ENCODE measurements around the gene RBBP8NL.

Gene RBBP8NL

DNA sequence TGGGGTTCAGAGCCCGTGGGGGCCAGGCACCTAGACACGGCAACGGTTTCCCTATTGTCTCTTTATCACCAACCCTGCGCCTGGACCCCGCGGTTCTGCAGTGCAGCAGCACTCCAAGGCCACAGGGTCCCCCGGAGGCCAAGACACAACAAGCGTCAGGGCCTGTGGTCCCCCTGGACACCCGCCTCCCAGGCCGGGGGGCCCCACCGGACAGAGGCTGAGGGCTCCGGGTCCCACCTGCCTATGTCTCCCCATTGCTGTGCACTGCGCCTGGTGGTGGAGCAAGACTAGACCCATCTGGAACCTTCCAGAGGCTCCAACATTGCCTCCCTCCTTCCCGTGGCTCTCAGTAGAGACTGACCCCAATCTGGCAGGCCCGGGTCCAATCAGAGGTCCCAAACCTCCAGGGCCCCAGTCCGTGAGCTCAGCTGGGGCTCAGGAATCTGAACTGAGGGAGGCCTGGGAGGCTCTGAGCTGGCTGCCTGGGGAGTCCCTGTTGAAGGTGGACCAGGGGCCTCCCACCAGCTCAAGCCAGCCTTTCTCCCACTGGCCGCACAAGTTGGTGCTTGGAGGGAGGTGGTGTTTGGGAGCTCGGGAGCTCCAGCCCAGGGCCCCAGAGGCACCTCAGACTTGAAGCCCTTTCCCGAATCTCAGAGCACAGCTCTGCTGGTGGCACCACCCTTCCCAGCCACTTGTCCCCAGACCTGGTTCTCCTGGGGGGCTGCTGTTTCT, 39.6 kb upstream of the RBBP8NL start:
- TF ChIP-seq CTCF (IDR thresholded peaks at IDR 0.05; ENCODE audit: borderline replicate concordance, control extremely low read depth, extremely low read depth, insufficient read depth, missing control alignments), result no peak
- in situ Hi-C loops (cut with MboI; ENCODE audit: low sequenced_read_pairs, unreplicated experiment), result no loop called here
- DNase-seq (ENCODE audit: low spot score), result no peak

GRCh38 chr20:62466072-62466760, 38.9 kb upstream of the RBBP8NL start:
- in situ Hi-C loops (cut with MboI; ENCODE audit: low sequenced_read_pairs, unreplicated experiment), result no loop called here

GRCh38 chr20:62464990-62465389, 37.7 kb upstream of the RBBP8NL start:
- no peak for DNase-seq (ENCODE audit: low spot score)
- in situ Hi-C loops (cut with MboI; ENCODE audit: low sequenced_read_pairs, unreplicated experiment), result no loop called here
- TF ChIP-seq CTCF (IDR thresholded peaks at IDR 0.05; ENCODE audit: borderline replicate concordance, control extremely low read depth, extremely low read depth, insufficient read depth, missing control alignments), result no peak

More at GRCh38 chr20:62466072-62466760, 38.9 kb upstream of the RBBP8NL start:
- no peak for TF ChIP-seq CTCF (IDR thresholded peaks at IDR 0.05; ENCODE audit: borderline replicate concordance, control extremely low read depth, extremely low read depth, insufficient read depth, missing control alignments)
- no peak for DNase-seq (ENCODE audit: low spot score)

- no peak for TF ChIP-seq CTCF (IDR thresholded peaks at IDR 0.05; ENCODE audit: borderline replicate concordance, control extremely low read depth, extremely low read depth, insufficient read depth, missing control alignments)
- no peak for DNase-seq (ENCODE audit: low spot score)
- in situ Hi-C loops (cut with MboI; ENCODE audit: low sequenced_read_pairs, unreplicated experiment), result no loop called here
Measured at GRCh38 chr20:62464425-62464770, 37.1 kb upstream of the RBBP8NL start.

- in situ Hi-C loops (cut with MboI; ENCODE audit: low sequenced_read_pairs, unreplicated experiment), result no loop called here
- TF ChIP-seq CTCF (IDR thresholded peaks at IDR 0.05; ENCODE audit: borderline replicate concordance, control extremely low read depth, extremely low read depth, insufficient read depth, missing control alignments), result no peak
- no peak for DNase-seq (ENCODE audit: low spot score)
Measured at GRCh38 chr20:62463651-62464424, 36.5 kb upstream of the RBBP8NL start.

GRCh38 chr20:62462976-62463592, 35.7 kb upstream of the RBBP8NL start:
- no peak for DNase-seq (ENCODE audit: low spot score)
- no peak for TF ChIP-seq CTCF (IDR thresholded peaks at IDR 0.05; ENCODE audit: borderline replicate concordance, control extremely low read depth, extremely low read depth, insufficient read depth, missing control alignments)
- in situ Hi-C loops (cut with MboI; ENCODE audit: low sequenced_read_pairs, unreplicated experiment), result no loop called here
